Glomerular visceral epithelial cell (primary cell): ENCODE measurements around the gene KCNN2.

Experiments used
- DNase-seq: peaks from one replicate; pipeline ENCODE4 v3.0.0-alpha.2; 2016; ENCODE audit errors: extremely low spot score

The KCNN2 gene

GRCh38 chr5:114361724-114362196, at the start of gene KCNN2:
KCNN2 (plus strand) TSS chr5:114362070; CDS start chr5:114362140, 70 bp downstream.
- DNase-seq = peak; percentile 2

- no peak for DNase-seq
Observed at GRCh38 chr5:114312658-114313057, 49.2 kb upstream of the KCNN2 start.

GRCh38 chr5:114314061-114314460, 47.8 kb upstream of the KCNN2 start:
- no peak for DNase-seq

GRCh38 chr5:114316167-114316566, 45.7 kb upstream of the KCNN2 start:
- no peak for DNase-seq

DNA sequence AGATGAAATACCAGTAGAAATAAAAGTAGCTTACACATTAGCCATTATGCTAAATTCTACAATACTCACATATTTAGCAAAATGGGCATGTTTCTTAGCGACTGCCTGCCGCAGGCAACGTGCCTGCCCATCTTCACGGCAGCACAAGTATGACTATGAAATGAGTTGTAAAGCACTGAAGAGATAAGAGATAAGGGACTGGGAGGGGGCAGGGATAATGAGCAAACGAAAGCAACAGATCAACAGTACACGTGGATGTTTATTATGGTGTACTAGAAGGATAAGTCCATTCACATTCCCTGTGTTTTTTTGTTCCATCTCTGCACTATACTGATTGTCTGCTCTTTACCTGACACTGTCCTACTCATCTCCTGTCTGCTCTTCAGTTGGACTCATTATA, 44.1 kb upstream of the KCNN2 start:
- no peak for DNase-seq

DNA sequence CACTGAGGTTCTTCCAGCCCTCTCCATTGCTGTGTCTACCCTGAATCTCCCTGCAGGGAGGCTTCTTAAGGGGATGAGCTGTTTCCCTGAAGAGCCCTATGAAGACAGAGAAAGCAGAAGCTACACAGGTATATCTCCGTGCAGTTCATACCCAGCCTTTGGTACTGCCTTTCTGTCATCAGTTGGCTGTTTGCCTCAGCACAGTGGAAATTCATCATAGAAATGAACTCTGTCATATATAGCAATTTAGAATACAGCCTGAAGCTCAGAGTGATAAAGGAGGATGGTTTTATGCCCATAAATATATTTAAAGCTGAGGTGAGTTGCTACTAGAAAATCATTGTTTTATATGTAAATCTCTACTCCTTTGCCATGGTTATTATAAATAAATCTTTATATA, 42.6 kb upstream of the KCNN2 start:
- DNase-seq = no peak

GRCh38 chr5:114319821-114320220, 42.0 kb upstream of the KCNN2 start:
- no peak for DNase-seq

GRCh38 chr5:114324282-114324681, 37.6 kb upstream of the KCNN2 start:
- DNase-seq = no peak

DNA sequence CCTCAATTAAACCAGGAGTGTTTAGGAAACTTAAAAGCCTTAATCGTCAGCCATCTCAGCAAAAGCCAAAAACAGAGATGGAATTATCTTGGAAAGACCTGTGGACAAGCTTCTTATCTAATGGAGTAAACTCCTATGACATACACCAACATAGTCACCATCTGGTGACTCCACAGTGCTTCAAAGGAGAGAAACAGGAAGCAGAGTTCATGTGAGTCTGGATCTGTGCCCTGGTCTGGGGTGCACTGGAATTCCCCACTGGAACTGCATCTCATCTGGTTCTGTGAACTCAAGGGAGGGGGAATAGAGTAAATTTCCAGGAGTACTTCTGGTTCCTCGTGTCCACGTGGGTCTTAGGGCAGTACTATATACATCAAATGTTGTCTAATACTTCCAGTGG, 36.3 kb upstream of the KCNN2 start:
- DNase-seq = no peak

- no peak for DNase-seq
Observed at GRCh38 chr5:114327474-114327873, 34.4 kb upstream of the KCNN2 start.

GRCh38 chr5:114327987-114328386, 33.9 kb upstream of the KCNN2 start:
- no peak for DNase-seq

GRCh38 chr5:114330916-114331531, 30.8 kb upstream of the KCNN2 start:
- no peak for DNase-seq

DNA sequence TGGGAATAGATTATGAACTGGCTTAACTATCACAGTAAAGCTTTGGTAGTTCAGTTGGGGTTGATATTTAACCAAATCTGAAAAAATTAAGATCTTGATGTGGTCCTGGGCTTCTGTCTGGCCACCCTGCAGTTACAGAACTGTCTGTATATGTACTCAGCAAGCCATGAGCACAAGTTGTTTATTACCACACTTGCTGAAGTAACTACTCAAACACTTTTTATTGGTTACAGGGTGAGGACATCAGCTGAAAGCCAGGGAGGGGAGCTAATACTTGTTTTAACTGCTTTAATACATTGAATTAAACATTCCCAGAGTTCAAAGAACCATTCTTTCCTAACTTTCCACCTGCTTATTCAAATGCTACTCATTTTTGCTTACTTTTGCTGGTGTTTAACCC, 29.4 kb upstream of the KCNN2 start:
- no peak for DNase-seq

DNA sequence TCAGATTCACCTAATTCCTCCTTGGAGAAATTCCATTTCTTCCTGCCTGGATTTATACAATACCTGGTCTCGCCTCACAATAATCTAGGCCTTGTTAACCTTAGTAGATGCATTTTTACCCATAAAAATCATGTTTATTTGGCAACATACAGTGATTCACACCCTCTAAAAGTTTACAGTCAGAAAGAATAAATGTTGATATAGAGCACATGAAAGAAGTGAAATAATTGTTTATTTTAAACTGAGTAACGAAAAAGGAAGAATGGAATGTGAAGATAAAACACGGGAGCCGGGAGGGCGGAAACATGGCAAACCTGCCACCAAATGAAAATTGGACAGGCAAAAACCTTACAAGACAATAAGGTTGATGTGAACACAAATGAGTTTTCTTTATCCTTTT, 28.9 kb upstream of the KCNN2 start:
- no peak for DNase-seq

DNA sequence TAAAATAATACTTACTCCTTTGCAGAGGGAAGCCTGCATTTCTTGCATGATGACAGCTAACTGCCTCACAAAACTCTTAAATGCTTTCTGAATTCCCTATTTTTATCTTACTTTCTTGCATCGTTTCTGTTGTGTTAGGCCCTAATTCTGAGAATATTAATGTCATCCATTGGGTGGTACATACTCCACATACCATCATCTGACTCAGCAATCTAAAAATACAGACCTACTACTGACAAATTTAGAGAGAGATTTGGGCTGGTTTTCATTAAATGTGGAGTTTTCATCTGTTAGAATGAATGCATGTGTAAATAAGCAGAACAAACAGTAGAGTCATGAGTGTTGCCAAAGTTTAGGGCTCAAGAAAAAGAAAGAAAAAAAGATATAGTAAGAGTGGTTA, 26.5 kb upstream of the KCNN2 start:
- no peak for DNase-seq

GRCh38 chr5:114339108-114339507, 22.8 kb upstream of the KCNN2 start:
- DNase-seq = no peak

DNA sequence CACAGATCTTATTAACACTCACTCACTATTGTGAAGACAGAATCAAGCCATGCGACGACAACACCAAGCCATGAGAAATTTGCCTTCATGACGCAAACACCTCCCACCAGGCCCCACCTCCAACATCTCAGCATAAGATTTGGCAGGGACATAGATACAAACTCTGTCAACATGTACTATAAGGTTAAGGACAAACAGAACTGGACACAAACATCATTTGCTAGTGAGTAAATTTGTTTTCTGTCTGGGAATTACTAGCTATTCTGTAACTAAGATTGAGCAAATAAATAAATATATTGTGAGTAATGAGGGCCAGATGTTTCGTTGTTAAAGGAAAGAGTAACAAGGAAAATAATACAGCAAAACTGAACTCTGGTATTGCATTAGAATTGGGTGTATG, 15.7 kb upstream of the KCNN2 start:
- no peak for DNase-seq

GRCh38 chr5:114355086-114355830, 6.6 kb upstream of the KCNN2 start:
- DNase-seq = no peak

- no peak for DNase-seq
Observed at GRCh38 chr5:114358329-114358728, 3.5 kb upstream of the KCNN2 start.

GRCh38 chr5:114360357-114360756, 1.5 kb upstream of the KCNN2 start:
- no peak for DNase-seq

GRCh38 chr5:114360816-114361723, 800 bp upstream of the KCNN2 start:
- DNase-seq = no peak

DNA sequence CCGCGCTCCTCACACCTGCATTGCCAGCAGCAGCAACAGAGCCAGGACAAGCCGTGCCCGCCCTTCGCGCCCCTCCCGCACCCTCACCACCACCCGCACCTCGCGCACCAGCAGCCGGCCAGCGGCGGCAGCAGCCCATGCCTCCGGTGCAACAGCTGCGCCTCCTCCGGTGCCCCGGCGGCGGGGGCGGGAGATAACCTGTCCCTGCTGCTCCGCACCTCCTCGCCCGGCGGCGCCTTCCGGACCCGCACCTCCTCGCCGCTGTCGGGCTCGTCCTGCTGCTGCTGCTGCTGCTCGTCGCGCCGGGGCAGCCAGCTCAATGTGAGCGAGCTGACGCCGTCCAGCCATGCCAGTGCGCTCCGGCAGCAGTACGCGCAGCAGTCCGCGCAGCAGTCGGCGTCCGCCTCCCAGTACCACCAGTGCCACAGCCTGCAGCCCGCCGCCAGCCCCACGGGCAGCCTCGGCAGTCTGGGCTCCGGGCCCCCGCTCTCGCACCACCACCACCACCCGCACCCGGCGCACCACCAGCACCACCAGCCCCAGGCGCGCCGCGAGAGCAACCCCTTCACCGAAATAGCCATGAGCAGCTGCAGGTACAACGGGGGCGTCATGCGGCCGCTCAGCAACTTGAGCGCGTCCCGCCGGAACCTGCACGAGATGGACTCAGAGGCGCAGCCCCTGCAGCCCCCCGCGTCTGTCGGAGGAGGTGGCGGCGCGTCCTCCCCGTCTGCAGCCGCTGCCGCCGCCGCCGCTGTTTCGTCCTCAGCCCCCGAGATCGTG, 517 bp downstream of the KCNN2 start:
- no peak for DNase-seq
